GM21737 (cell line): ENCODE data around the gene FASTKD3.

Experiments
- ATAC-seq: cut with Tn5 transposase; IDR thresholded peaks from one replicate; pipeline ENCODE4 v1.9.1; 2021; ENCODE audit warnings: mild to moderate bottlenecking, moderate library complexity; ENCODE audit not compliant: unreplicated experiment

The FASTKD3 gene

DNA sequence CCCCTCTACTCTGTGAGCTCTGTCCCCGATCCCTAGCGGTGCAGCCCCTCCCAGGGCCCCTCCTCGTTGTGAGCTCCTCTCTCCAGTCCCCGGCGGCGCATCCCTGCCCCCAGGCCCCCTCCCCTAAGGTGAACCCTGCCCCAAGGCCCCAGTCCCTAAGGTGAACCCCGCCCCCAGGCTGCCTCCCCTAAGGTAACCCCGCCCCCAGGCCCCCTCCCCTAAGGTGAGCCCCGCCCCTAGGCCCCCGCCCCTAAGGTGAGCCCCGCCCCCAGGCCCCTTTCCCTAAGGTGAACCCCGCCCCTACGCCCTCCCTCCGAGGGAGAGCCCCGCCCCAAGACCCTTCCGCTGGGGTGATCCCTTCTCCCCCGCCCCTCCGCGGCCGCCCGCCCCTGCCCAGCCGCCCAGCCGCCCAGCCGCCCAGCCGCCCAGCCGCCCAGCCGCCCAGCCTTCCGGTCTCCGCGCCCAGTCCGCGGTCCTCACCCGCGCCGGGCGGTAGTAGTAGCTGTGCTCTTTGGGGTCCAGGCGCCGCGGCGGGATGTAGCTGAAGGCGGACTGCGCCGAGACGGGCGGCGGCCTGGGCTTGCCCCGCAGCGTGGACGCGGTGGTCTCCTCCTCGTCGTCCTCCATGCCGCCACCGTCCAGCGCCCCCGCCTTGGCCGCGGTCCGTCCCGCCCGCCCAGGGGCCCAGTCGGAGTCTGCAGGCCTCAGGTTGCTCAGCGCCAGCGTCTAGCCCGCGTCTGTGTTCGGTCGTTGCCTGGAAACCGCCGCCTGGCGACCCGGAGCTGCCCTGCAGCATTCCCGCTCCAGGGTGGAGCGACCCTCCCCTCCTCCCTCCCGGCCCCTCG lies 18.2 kb downstream of the FASTKD3 start, which contains the start of gene CFAP90:
Gene CFAP90 (minus strand): TSS at position 739 of the 845 bp plus-strand sequence. CDS start 112 bp downstream, at position 627.
- ATAC-seq = no peak

DNA sequence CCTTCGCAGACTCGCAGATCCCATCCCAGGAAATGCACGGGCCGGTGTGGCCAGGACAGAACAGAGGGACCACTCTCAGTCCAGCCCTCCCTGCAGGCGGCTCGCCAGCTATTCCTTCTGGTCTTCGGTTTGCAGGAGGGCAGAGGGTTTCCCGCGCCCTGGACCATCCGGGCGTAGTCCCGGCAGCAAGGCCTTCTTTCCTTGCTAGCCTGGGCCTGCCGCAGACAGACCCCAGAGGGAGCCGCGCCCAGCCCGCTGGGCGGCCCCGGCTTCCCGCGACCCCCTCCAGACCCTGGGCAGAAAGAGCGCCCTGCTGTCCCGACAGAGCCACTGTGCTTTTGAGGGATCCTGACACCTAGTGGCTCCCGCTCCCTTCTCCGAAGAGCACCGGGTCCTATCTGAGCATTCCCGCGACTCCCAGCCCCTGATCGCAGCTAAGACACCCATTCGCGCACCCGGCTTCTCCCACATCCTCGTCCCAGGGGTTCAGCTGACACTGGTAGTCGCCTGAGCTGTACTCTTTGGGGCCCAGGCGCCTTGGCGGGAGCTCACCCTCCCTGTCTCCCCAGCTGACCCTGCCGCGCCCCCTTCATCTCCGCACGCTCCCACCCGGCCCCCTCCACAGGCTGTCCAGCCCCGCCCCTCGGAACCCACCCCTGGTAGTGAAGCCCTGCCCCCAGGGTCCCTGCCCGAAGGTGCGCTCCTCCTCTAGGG lies 19.0 kb downstream of the FASTKD3 start:
- ATAC-seq = no peak

DNA sequence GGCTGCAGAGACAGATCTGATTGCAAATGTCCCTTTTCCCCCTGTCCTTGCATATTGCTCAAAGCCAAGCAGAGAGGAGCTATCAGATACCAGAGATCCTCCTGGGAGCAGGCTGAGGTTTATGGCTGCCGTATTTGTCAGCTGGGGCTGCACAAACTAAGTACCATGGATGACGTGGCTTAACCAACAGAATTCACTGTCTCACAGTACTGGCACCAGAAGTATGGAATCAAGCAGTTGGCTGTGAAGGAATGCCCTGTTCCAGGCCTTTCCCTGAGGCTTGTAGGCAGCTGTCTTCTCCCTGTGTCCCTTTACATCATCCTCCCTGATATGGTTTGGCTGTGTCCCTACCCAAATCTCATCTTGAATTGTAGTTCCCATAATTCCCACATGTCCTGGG lies 20.5 kb downstream of the FASTKD3 start:
- no peak for ATAC-seq

DNA sequence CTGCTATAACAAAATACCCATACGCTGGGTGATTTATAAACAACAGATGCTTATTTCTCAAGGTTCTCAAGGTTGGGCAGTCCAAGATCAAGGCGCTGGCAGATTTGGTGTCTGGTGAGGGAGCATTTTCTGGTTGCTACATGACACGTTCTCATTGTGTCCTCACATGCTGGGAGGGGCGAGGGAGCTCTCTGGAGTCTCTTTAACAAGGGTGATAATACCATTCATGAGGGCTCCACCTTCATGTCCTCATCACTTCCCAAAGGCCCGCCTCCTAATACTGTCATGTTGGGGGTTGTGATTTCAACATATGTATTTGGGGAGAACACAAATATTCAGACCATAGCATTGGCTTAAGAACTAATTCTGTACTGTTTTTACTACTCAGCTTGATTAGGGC lies 22.5 kb downstream of the FASTKD3 start:
- ATAC-seq = no peak

DNA sequence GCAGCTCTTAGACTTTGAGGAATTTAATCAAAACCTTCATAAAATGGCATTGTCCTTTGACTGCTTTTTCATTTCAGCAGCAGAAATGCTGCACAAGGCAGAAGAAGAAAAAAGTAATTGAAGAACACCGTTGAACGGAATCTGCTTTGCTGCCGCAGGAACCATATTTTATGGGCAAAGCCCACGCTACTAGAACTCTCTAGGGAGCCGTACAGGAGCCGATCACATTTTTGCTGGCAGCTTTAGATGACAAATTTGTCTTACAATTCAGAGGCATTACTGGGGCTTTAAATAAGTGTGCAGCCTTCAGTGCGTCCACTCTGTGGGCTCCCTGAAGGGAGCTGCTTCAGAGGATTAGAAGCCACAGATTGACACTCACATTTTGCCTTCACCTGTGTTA lies 23.3 kb downstream of the FASTKD3 start:
- ATAC-seq = no peak

DNA sequence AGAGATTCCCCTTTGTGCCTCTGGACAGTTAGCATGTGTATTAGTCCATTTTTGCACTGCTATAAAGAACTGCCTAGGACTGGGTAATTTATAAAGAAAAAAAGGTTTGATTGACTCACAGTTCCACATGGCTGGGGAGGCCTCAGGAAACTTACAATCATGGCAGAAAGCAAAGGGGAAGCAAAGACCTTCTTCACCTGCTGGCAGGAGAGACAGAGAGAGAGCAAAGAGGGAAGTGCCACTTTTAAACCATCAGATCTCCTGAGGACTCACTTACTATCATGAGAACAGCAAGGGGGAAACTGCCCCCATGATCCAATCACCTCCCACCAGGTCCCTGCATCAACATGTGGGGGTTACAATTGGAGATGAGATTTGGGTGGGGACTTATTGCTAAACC lies 23.9 kb downstream of the FASTKD3 start:
- ATAC-seq = no peak

DNA sequence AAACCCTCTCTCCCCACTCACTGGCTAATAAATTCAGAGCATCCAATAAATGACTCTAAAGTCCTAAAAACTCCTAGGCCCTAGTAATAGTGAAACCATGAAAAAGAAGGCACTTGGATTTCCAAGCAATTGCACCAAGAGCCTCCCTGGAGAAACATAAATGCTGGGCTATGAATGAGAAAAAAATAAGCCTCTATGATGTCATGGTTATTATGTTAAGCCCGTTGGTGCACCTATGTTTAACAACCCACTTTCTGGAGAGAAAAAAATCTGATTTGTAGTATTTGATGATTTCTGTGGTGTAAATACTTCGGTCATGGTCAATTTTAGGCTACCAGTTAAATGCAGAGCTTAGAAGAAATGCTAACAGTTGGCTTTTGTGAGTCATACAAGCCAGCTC lies 26.3 kb downstream of the FASTKD3 start:
- ATAC-seq = no peak

DNA sequence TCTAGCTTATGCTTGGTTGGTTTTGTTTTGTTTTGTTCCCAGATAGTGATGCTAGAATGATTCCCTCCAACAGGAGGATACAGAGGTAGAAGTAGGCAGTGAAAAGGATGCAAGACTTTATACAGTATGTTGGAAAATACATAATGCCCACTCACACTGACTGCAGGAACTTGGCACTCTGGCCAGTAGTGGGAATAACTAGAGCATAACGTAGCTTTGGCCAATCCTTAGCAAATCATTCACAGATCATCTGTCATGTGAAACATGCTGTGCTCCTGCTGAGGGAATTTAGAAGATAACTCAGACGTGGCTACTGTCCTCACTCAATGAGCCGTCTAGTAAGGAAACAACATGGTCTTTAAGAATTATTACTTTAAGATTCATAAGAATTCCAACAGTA lies 31.4 kb downstream of the FASTKD3 start:
- ATAC-seq = no peak

DNA sequence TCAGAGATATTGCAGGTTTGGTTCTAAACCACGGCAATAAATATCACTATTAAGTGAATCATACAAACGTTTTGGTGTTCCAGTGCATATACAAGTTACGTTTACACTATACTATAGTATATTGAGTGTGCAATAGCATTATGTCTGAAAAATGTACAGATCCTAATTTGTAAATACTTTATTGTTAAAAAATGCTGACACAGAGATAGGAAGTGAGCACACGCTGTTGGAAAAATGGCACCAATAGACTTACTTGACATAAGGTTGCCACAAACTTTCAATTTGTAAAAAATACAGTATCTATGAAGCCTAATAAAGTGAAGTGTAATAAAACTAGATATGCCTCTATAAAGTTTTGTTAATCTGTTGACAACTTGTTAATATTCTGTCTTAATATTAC lies 33.8 kb downstream of the FASTKD3 start:
- no peak for ATAC-seq

DNA sequence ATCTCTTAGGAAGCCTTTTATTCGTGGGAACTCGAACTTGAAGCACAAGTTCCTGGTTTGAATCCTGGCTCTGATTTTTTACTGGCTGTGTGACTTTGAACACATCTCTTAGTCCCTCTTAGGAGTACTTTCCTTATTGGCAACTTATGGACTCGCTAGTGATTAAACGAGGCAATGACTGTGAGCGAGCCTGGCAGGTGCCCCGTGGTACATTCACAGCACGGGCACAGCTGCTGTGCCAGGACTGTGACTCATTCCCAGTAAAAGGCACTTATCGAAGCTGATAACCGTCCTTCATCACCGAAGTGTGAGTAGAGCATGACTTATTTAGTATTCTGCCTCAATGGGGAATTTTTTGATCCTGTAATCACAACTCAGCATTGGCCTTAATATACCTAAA lies 40.6 kb downstream of the FASTKD3 start:
- no peak for ATAC-seq

DNA sequence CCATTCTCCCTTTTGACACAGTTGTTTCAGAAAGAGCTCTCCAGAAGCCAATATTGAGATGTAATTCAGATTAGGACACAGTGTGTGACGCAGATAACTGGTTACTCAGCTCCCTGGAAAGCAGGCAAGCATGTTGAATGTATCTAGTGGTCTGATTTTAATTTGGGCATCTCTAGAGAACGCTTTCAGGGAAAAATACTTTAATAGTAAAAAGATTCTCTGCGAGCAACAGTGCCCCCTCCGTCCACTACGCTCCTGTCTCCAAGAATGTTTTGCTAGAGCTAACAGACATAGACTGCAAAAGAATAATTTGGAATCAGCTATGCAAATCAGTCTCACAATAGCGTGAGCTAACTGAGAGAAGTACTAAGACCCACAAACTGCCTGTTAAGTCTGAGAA lies 41.2 kb downstream of the FASTKD3 start:
- ATAC-seq = no peak

DNA sequence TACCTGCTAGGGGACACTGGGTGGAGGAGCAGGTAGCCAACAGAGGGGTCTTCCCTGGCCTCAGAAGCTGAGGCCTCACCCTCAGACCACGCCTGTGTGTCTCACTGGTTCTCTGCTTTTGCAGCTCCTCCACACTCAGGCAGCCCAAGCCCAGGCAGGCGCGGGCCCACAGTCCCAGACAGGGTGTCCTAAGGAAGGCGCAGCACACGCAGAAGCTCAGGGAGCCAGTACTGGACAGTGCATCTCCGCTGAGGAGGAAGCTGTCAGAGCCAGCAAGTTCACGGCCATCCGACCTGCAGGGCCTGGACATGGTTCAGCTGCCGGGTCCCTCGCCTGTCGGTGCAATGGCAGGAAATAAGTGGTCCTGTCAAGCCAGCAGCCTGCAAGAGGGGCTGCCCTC lies 43.2 kb downstream of the FASTKD3 start:
- no peak for ATAC-seq

DNA sequence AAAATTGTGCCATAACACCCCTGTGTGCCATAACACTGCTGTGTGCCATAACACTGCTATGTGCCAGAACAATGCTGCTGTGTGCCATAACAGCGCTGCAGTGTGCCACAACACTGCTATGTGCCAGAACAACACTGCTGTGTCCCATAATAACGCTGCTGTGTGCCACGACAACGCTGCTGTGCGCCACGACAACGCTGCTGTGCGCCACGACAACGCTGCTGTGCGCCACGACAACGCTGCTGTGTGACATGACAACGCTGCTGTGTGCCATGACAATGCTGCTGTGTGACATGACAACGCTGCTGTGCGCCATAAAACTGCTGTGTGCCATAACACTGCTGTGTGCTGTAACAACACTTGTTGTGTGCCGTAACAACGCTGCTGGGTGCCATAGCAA lies 43.8 kb downstream of the FASTKD3 start:
- no peak for ATAC-seq

DNA sequence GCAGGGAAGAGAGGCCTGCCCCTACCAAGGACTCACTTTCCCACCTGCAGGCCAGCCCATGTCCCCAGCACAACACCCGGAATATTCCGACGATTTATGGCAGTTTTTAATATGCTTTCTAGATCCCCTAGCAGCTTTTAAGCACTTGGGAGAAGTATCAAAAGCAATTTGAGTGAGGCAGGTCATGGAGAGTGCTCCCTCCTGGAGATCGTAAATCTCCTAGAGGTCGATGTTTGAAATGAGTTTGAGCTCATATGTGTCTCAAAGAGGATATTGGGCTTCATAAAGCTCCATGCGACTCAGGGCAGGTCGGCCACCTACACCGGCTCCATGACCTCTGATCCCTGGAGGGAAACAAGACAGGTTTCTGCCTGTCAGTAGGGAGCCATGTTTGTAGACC lies 45.2 kb downstream of the FASTKD3 start:
- no peak for ATAC-seq

DNA sequence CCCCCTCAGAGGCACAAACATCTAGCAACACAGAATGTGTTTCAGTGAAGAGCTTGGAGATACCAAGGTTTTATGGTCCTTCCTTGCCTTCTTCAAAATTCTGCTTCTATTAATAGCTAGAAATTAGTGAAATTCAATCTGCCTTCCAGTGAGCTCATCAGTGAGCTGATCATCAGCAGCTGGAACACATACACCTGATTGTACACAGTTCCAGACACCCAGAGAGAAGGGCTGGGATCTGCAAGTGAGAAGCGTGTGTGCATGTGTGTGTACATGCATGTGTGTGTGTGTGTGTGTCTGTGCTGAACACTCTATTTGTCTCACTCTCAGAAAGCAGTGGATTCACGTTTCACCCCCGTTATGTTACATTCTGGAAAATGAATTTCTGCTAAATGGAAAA lies 46.4 kb downstream of the FASTKD3 start:
- ATAC-seq = no peak

DNA sequence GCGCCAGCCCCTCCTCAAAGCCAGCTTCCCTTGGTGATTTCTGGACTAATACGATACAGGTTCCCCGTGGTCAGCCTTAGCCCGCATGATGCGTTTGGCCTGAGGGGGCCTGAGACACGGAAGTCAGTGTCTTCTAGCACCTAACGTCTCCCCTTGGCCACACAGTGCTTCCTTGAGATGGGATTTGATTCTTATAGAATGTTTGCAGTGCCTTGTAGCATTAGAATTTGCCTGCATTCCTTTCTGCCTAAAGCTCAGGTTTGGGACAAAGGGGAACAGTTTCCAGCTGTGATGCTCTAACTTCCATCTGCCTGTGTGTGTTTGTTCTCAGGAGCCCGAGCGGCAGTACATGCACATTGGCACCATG lies 52.3 kb downstream of the FASTKD3 start:
- ATAC-seq = peak; percentile 9

DNA sequence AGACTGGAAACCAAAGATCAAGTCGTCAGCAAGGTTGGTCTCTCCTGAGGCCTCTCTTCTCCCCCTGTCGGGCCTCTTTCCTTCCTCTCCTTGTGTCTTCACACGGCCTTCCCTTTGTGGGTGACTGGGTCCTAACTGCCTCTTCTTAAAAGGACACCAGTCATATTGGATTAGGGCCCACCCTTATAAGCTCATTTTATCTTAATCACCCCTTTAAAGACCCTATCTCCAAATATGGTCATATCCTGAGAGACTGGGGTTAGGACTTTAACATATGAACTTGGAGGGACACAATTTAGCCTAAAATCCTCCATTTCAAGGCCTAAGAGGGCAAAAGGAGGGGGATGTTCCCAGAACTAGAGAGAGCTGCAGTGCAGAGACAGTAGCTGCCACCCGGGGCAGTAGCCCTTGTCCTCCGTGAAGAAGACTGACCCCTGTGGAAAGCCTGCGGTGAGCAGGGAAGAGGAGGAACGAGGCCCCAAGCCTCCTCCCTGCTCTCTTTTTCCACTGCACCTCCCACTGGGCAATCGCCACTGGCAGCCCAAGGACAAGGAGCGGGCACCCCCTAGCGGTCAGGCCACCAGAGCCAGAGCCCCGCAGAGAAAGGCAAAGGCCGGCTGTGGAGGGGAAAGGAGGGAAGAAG lies 52.8 kb downstream of the FASTKD3 start:
- ATAC-seq = peak; percentile 94

DNA sequence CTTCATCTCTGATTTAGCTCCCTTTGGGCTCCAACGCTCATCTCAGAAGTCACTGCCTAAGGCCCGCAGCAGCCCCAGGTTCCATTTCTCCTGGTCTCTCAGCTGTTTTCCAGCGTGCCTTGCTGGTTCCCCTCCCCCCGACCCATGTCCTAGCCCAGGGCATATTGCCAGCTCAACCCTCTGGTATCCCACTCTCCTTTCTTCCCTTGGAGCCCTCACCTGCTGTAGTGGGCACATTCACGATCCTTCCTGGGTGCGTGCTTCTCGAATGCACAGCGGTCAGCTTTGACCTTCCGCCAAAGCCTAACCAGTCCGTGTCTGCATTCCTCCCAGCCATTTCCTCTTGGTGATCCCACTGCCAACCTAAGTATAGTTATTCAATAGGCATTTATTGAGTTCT lies 54.0 kb downstream of the FASTKD3 start:
- no peak for ATAC-seq

DNA sequence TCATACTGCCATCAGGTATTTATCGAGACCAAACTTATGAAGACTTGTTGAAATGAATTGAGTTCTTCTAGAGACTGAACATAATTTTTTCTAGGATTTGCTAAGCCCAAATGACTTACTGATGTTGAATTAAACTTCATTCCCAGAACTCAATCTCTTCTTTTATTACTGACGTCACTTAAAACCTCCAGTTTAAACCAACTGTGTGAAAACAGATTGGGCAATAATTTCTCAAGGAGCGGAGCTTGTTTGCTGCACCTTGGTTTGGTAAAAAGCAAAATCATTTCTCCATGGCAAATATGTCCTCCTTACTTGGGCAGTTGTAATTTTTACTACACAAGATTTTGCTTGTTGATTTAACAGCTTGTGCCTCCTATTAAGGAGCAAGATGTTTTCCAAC lies 55.3 kb downstream of the FASTKD3 start:
- no peak for ATAC-seq

DNA sequence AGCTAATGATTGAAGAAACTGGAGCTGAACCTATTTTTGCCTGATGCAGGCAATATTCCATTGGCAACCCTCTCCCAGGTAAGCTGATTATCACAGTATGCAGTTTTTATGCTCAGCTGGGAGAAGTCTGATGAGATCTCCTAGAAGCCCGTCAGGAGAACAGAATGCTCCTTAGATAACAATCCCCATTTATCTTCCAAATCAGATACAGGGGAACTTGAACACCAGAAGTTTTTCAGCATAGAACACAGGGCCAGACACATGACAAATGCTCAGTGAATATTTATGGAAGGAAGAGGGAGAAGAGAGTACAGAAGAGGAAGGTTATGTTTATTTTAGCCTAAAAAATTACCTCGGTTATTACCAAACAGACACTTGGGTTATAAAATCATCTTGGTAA lies 55.8 kb downstream of the FASTKD3 start:
- ATAC-seq = no peak

DNA sequence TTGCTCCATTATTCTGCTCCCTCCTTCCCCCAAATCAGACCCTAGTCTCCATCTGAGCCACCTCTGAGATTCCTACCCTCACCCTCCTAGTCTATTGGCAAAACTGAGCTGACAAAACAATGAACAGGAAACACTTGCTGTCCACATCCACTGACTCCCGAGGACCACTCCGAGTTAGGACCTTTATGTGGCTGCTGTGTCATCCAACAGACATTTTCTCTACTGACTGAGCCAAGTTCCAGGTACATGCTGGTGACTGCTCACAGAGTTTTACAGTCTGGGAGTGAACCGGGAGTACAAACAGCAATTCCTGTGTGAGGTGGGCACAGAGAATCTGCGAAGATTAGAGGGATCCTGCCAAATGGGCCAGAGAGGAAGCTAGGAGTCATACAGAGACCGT lies 57.1 kb downstream of the FASTKD3 start:
- ATAC-seq = no peak
